Stimulated activated CD8-positive, alpha-beta memory T cell treated with anti-CD3 and anti-CD28 coated beads, Interleukin-2, amount 100 ng/mL, for 48 hours (primary cell): Measurements from ENCODE around the gene DTNB.
"Not testable (repeated sequence)": the region's sequence is repeated elsewhere in the genome, so short reads cannot be mapped to it uniquely, and the experiment has no call there.

Experiments used
- DNase-seq, 2 donors: peaks; one replicate each; pipeline ENCODE4 v3.0.0-alpha.2; 2020; ENCODE audit warnings: low read depth in 2 of 2

Gene DTNB

DNA sequence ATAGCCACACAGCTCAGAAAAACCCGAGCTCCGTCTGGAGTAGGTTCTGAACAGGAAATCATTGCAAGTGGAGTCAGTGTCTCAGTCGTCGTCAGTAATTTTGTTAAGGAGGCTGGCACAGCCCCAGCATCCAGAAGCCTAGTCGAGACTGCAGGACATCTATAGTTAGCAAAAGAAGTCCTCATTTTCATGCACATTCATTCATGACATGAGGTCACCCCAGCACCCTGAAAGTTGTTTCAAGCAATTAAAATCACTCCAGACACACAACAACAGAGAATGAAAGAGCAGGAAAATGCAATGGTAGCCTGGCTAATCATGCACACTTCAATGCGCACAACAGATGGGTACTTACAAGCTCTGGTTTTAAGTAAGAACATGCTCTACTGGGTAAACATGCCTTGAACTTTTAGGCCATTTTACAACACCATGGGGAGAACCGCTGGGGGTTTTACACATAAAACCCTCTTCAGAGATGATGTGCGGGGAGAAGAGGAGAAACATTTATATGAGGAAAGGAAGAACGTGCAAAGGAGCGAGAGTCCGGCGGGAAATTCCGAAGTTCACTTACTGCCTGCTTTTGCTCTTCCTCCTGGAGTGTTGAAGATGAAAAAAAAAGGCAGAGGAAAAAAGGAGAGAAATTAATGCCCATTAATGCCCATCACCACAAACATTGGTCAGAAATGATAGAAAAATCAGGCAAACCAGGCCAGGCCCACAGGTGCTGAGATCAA lies 254.3 kb downstream of the DTNB start:
- DNase-seq = no peak

DNA sequence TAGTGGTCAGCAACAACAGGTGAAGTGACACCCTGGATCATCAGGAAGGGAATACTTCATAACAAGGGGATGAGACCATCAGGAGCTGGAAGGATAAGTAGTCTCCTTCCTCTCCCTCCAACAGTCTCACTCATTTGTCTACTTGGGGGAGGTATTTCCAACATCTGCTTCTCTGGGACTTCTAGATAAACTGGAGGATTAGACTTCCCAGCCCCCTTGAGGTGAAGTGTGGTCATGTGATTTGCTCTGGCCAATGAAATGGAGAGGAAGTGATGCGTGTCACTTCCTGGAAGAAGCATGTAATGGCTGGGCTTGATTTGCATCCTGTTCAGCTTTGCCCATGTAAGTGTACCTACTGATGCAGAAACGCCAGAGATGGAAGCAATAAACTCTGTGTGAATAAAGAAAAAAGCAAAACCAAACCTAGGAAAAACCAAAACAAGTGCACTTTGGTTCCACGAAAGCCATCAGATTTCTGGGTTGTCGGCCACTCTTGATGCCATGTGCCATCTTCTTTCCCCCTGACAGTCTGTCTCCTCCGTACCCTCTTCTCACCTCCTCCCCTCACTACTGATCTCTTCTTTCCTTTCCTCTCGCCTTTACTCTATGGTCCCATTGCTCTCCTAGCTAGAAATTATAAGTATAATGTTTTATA lies 255.5 kb downstream of the DTNB start:
- no peak for DNase-seq

DNA sequence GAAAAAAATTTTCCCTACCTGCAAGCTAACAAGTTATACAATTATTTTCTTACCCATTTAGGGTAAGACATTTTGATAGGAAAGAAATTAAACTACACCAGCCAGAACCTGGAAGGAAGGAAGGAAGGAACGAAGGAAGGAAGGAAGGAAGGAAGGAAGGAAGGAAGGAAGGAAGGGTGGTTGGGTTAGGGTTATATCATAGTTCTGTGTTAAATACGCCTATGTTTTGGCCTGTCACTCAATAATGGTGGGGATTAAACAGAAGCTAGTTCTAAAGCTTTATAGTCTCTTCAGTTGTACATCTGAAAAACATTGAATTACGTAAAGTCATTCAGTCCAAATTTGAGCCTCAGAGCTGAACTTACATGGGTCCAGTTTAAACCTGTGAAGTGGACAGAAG lies 256.7 kb downstream of the DTNB start:
- no peak for DNase-seq

DNA sequence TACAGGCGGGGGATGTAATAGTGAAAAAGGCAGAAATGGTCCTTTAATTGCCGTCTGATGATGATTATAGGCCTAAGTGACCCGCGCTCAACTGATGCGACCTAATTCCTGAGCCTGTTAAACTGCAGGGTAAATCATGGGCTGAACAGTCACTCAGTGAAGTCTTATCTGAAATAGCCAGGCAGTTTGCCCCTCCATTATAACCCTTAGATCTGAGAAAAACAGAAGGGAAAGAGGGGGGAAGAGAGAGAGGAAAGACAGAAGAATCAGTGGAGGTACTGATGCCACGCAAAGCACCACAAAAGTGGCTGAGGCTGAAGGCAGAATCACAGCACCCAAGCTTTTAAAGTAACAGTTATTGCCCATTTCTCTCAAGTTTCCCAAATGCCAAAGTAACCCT lies 258.6 kb downstream of the DTNB start:
- no peak for DNase-seq

- not testable (repeated sequence) for DNase-seq
These were observed 260.0 kb downstream of the DTNB start for GRCh38 chr2:25413409-25413808.

DNA sequence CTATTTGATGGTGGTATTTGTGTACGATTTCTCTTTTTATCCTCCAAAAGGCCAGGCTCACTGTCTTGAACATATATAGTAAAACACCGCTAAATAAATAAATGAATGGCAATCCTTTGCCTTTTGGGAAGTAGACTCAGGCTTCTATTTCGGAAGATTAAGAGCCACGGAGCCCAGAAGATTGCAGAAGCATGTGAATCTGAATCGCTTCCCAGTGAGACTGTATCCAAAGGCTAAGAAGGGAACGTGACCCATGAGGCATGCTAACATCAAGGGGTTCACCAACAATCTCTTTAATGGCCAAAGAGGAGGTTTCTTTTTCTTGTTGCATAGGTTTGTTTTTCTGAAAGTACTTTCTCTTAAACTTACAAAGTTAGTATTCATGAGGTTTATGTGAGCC lies 261.6 kb downstream of the DTNB start:
- DNase-seq = no peak

DNA sequence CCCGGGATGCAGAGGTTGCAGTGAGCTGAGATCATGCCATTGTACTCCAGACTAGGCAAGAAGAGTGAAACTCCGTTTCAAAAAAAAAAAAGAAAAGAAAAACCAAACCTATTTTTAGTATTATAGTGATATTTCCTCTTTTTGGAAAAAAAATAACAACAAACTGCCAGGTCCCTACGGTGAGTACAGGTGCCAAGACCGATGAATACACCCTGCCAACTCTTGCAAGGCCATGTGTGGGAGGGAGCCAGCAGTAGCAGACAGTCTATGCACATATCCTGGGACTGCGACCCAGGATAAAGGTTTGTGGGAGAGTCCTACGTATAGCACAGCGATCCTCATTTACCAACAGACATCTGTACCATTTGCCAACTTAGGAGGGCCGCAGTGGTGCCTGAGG lies 262.1 kb downstream of the DTNB start:
- DNase-seq = no peak

- no peak for DNase-seq
These were observed 263.0 kb downstream of the DTNB start for GRCh38 chr2:25410370-25410769.

GRCh38 chr2:25409468-25409867 lies 263.9 kb downstream of the DTNB start:
- DNase-seq = no peak

DNA sequence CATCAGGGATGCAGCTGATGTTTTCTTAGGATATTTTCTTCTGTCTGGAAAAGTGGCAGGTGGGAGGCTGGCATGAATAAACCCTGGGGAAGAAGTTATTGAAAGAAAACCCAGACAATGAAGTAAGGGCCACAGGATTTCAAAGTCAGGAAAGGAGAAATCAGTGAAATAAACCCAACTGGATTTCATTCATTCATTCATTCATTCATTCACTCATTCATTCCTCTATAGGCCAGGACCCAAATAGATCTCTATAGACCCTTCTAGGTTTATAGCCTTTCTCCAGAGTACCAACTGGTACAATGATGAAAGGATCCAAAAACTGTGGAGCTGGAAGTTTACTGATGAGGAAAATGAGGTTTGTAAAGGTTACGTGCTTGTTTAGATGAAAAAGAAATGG lies 264.3 kb downstream of the DTNB start:
- no peak for DNase-seq

- DNase-seq = no peak
These were observed 267.6 kb downstream of the DTNB start for GRCh38 chr2:25405611-25406295.

DNA sequence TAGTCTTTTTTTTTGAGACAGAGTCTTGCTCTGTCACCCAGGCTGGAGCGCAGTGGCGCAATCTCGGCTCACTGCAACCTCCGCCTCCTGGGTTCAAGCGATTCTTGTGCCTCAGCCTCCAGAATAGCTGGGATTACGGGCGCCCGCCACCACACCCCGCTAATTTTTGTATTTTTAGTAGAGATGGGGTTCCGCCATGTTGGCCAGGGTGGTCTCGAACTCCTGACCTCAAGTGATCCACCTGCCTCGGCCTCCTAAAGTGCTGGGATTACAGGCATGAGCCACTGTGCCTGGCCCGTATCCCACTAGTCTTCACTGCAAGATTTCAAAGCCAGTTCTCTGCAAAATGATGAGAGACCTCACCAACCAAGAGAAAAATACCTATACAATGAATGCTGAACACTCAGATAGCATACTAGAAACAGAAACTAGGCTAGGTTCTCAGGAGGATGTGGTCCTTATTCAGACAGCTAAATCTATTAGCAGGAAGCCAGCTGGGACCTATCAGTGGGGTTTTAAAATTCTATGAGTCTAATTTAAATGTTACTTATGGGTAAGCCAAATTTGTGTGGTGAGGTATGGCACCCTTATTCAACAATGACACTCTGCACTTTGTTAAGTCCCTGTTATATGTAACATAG lies 270.1 kb downstream of the DTNB start:
- DNase-seq = not testable (repeated sequence)

DNA sequence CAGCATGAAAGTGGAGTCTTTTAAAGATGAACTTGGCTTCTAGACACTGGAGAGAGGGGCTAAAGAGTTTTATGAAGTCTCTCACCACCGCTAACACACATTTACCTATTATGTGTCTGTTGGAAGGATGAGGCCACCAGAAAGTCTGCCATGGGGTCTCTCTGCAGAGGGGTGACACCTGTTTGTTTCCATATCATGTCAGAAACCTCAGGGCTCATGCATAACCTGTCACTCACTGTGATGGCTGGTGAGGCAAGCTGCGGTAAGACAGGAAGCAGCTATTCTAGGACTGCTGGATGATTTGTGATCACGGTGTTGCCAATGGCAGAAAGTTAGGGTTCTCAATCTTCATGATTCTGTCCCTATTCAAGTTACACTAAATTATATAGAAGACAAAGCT lies 270.9 kb downstream of the DTNB start:
- no peak for DNase-seq

- DNase-seq = no peak
These were observed 271.9 kb downstream of the DTNB start for GRCh38 chr2:25401307-25402026.

- DNase-seq = no peak
These were observed 272.7 kb downstream of the DTNB start for GRCh38 chr2:25400576-25401216.

GRCh38 chr2:25400169-25400568 lies 273.2 kb downstream of the DTNB start:
- DNase-seq = no peak

- DNase-seq = no peak
These were observed 274.8 kb downstream of the DTNB start for GRCh38 chr2:25398534-25398933.

GRCh38 chr2:25397777-25398176 lies 275.6 kb downstream of the DTNB start:
- no peak for DNase-seq

DNA sequence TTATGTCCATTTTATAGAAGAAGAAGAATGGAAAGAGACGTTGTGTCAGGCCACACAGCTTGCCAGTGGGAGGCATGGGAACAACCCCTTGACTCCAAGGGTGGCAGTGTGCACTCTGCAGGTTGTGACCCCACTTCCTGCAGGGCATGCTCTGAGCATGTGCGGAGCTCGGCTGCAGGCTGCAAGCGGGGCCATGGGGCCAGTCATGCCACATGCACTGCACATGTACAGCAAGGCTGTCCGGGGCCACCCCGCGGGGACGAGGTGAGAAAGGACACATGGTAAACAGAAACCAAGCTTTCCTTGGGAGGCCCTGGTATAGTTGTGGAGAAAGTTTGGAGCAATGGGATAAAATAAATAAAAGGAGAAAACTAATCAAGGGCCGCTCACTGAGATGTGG lies 284.2 kb downstream of the DTNB start:
- no peak for DNase-seq

DNA sequence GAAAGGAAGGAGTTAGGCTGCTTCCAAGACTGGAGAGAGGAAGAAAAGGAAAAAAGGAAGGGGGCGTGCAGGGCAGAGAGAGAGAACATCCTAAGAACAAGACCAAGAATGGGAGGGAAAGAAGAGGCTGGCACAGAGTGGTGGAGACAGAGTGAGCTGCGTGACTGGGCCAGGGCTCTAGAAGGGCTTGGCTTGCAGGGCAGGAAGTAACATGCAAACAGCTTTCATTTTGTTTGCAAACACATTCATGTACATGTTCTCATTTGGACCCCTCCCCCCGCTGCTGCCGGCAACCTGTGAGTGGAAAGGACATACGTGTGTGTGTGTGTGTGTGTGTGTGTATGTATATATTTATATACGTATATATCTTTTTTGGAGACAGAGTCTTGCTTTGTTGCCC lies 284.9 kb downstream of the DTNB start:
- DNase-seq = no peak

DNA sequence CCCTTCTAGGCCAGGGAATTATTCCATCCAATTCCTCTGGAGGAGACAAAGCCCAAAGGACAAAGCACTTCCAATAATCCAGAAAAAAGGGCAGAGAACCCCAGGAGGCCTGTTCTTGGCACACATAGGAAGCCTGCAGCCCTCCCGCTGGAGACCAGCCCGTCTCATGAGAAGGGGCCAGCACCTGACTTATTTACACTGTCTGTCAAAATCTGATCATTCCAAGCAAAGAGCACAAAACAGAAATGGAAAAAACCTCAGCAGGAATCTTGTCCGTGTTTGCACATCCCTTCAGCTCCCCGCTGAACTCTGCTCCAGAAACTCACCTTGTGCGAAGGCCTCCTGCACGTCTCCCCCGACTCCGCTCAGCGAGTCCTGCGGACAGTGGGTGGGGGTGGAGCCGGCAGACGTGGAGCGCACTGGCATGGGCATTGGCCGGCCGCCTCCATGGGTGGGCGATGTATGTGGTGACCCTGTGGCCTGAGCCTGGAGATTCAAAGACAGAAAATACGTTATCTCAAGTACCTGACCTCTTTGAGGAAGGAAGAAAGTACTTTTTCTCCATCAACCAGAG lies 285.4 kb downstream of the DTNB start:
- DNase-seq = no peak
